Breast epithelium (tissue), 4 donors: Measurements from ENCODE around the gene NTRK3. TPM values are rescaled to one million over a fixed set of nuclear protein-coding genes. Genes with fewer than 3 reads are reported as not detected.

Source experiments
- DNase-seq, 2 donors: peaks; one replicate each; pipeline ENCODE4 v3.0.0-alpha.2; 2019; ENCODE audit warnings: low spot score in 2 of 2
- H3K27ac ChIP-seq, 2 donors: fragments of 200-600 bp; sonication (generic) in 1 of 2; one replicate each; pipeline ENCODE4 v1.5.1; 2016 to 2019; ENCODE audit warnings: mild to moderate bottlenecking in 1 of 2
- H3K27me3 ChIP-seq, 2 donors: fragments of 200-600 bp; sonication (generic) in 1 of 2; one replicate each; pipeline versions ENCODE4 v1.5.1 to v1.6.0; 2017 to 2019; ENCODE audit warnings: control low read depth in 1 of 2, mild to moderate bottlenecking in 1 of 2
- H3K36me3 ChIP-seq: fragments of 200-600 bp; one replicate; pipeline ENCODE4 v1.5.1; 2019
- H3K4me1 ChIP-seq, 2 donors: fragments of 200-600 bp; sonication (generic); one replicate each; pipeline ENCODE4 v1.5.1; 2016 to 2019; ENCODE audit warnings: control low read depth in 1 of 2
- H3K4me3 ChIP-seq, 3 donors: fragments of 200-600 bp; sonication (generic); 1 replicate in 2 of 3; 2 replicates in 1 of 3; pipeline ENCODE4 v1.5.1; 2016 to 2019; ENCODE audit warnings: mild to moderate bottlenecking in 3 of 3, moderate library complexity in 2 of 3
- H3K9me3 ChIP-seq, 2 donors: fragments of 200-600 bp; sonication (generic) in 1 of 2; one replicate each; pipeline ENCODE4 v1.5.1; 2016 to 2019; ENCODE audit warnings: control low read depth in 1 of 2
- POLR2A ChIP-seq: fragments of 450-650 bp; IDR thresholded peaks from one replicate; pipeline ENCODE4 v1.6.1; 2016; ENCODE audit warnings: antibody characterized with exemption, mild to moderate bottlenecking, moderate library complexity
- POLR2AphosphoS5 ChIP-seq, 3 donors: sonication (generic); formaldehyde crosslinking; IDR thresholded peaks; one replicate each; pipeline ENCODE4 v1.6.1; 2017; ENCODE audit warnings: antibody characterized with exemption in 3 of 3
- intact Hi-C: fragments of 100-400 bp; cut with DNase I; formaldehyde crosslinking; loops from one replicate; pipeline ENCODE4 v1.15.1; 2023; ENCODE audit warnings: low total_unique reads
- total RNA-seq, 3 donors: library from RNA; depleted of rRNA; stranded (reverse); fragments of >200 nt; gene quantifications; one replicate each; pipeline ENCODE4 v1.1.0, GENCODE V29; 2016
- TF ChIP-seq, protein P1 (sequence below), 3 donors: fragments of 450-650 bp; IDR thresholded peaks; one replicate each; pipeline ENCODE4 v1.5.1; 2016 to 2017; ENCODE audit warnings: antibody characterized with exemption in 3 of 3, mild to moderate bottlenecking in 3 of 3, moderate library complexity in 3 of 3

Gene NTRK3
- total RNA-seq, 3 donors from 2014 or later, result 1.9 to 23.6 (median 13.8) TPM

DNA sequence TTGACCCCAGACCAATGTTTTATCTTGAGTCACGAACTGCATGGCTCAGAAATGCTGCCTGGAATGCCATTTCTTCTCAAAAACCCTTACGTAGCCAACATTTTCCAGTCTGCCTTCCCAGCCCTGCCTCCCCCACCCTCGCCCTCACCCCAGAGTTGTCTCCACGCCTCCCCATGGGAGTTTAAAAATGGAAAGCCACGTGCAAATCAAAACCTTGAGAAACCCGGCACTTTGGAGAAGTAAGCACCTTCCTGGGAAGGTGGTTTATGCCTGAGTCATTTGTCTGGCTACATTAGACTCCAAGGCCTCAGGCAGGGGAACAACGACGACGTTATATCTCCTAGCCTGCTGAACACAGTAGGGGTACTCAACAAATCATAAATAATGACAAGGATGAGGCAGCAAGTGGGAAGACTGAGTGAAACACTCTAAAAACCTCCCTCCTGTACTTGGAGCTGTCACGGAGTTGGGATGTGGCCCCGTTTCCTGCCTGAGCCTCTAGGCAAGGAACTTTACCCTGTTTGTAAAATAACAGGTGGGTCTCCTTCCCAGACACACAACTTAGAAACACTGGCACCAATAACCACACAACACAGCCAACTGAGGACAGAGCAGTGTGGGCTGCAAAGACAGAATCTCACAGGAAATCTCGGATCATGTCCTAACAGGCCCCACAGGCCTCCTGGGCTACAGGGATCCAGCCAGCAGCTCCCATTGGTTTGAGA is 179.1 kb downstream of the NTRK3 start:
- H3K27ac ChIP-seq, result peak overlapping the region; percentile 41 to 50
- TF ChIP-seq, protein P1, sequence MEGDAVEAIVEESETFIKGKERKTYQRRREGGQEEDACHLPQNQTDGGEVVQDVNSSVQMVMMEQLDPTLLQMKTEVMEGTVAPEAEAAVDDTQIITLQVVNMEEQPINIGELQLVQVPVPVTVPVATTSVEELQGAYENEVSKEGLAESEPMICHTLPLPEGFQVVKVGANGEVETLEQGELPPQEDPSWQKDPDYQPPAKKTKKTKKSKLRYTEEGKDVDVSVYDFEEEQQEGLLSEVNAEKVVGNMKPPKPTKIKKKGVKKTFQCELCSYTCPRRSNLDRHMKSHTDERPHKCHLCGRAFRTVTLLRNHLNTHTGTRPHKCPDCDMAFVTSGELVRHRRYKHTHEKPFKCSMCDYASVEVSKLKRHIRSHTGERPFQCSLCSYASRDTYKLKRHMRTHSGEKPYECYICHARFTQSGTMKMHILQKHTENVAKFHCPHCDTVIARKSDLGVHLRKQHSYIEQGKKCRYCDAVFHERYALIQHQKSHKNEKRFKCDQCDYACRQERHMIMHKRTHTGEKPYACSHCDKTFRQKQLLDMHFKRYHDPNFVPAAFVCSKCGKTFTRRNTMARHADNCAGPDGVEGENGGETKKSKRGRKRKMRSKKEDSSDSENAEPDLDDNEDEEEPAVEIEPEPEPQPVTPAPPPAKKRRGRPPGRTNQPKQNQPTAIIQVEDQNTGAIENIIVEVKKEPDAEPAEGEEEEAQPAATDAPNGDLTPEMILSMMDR (IDR thresholded peaks at IDR 0.05), result no peak
- no peak for TF ChIP-seq POLR2AphosphoS5 (IDR thresholded peaks at IDR 0.05)
- TF ChIP-seq POLR2A, result no peak

DNA sequence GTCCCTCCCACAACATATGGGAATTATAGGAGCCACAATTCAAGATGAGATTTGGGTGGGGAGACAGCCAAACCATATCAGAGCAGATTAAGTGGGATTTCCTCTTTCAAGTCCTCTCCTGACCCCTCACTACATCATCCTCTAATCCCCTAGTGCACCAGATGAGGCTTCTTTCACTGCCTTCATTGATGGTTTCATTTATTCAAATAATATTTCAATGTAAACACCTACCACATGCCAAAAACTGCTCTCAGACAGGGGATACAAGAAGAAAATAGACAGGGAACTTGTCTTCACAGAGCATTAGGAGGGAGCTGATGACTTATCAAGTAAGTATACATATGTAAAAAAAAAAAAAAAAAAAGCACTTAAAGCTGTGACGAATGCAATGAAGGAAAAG is 180.2 kb downstream of the NTRK3 start:
- Histone ChIP-seq H3K9me3 (no peaks in the 10 kb centered on the region), H3K27ac (no peak overlapping the region), H3K27me3 (no peaks in the 10 kb centered on the region), H3K4me1 (no peaks in the 10 kb centered on the region), H3K4me3 (no peak overlapping the region), H3K36me3 (no peaks in the 10 kb centered on the region)
- intact Hi-C loops, result no loop called here
- TF ChIP-seq POLR2AphosphoS5 (IDR thresholded peaks at IDR 0.05), result no peak
- TF ChIP-seq, protein P1 (IDR thresholded peaks at IDR 0.05), result no peak
- no peak for TF ChIP-seq POLR2A
- no peak for DNase-seq

More for the DNA sequence above, 179.1 kb downstream of the NTRK3 start:
- no peaks in the 10 kb centered on the region for H3K27me3 ChIP-seq
- H3K36me3 ChIP-seq, result no peaks in the 10 kb centered on the region
- no peaks in the 10 kb centered on the region for H3K4me1 ChIP-seq
- intact Hi-C loops, result no loop called here
- H3K9me3 ChIP-seq, result no peaks in the 10 kb centered on the region
- no peak overlapping the region for H3K4me3 ChIP-seq
- peak in 1 of 2 donors; percentile 28 for DNase-seq

DNA sequence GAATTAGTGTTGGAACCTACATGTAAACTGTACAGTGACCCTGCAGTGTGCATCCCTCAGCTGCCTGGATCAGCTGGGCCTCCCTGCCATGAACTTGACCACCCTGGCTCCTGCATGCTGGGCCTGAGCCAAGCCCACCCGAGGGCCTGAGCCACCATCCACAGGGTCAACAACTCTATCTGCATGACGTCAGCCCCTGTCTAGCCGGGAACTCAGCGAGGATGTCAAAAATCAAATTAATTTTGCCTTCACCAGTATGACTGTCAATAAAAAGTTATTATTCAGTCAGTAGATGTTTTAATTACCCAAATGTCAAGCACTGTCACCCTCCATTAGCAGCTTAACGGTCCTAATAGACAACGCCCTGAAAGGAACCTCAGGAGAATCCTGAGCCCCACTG is 181.4 kb downstream of the NTRK3 start:
- TF ChIP-seq, protein P1 (IDR thresholded peaks at IDR 0.05), result no peak
- TF ChIP-seq POLR2A (no peak), POLR2AphosphoS5 (IDR thresholded peaks at IDR 0.05) (no peak)
- no peaks in the 10 kb centered on the region for H3K27me3 ChIP-seq
- H3K4me3 ChIP-seq, result no peak overlapping the region
- H3K4me1 ChIP-seq, result no peaks in the 10 kb centered on the region
- intact Hi-C loops, result no loop called here
- H3K9me3 ChIP-seq, result no peaks in the 10 kb centered on the region
- H3K36me3 ChIP-seq, result no peaks in the 10 kb centered on the region
- H3K27ac ChIP-seq, result no peak overlapping the region
- DNase-seq, result no peak

DNA sequence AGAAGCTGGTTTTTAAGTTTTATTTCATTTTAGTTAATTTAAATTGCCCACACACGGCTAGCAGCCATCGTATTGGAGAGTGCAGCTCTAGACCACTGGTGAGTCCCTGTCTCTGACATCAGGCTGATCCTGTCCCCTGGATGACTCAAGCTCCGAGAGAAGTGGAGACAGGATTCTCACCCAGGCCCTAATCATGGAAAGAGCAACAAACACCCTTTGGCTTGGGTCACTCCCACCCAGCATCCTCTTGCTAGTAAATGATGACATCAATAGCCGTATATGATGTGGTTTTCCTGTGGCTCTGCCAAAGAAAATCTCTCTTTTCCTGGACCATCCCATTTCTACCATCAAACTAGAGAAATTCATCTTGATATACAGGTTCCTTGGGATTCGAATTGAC is 182.2 kb downstream of the NTRK3 start:
- no peak overlapping the region for H3K4me3 ChIP-seq
- H3K27me3 ChIP-seq, result no peaks in the 10 kb centered on the region
- no peak overlapping the region for H3K27ac ChIP-seq
- no peaks in the 10 kb centered on the region for H3K4me1 ChIP-seq
- no peaks in the 10 kb centered on the region for H3K36me3 ChIP-seq
- intact Hi-C loops, result loop anchor here (5.0 kb wide), 1 partner anchor 148 kb away; no protein-coding TSS in a partner anchor
- H3K9me3 ChIP-seq, result no peaks in the 10 kb centered on the region
- TF ChIP-seq, protein P1 (IDR thresholded peaks at IDR 0.05), result no peak
- no peak for TF ChIP-seq POLR2A
- no peak for TF ChIP-seq POLR2AphosphoS5 (IDR thresholded peaks at IDR 0.05)
- DNase-seq, result no peak

DNA sequence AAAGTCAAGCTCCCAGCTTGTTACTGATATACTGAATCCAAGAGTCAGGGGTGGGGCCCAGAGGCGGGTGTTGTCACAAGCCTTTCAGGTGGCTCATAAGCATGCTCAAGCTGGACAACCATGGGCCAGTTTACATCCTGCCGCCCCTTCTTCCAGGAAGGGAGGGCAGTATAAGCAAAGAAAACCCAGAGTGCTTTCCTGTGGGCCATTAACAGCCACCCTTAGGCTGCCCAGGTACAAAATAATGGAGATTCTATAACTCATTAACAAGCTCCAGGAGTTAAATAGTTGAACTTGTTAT is 183.2 kb downstream of the NTRK3 start:
- Histone ChIP-seq H3K4me1 (no peaks in the 10 kb centered on the region), H3K9me3 (no peaks in the 10 kb centered on the region), H3K4me3 (no peak overlapping the region), H3K27me3 (no peaks in the 10 kb centered on the region), H3K36me3 (no peaks in the 10 kb centered on the region), H3K27ac (no peak overlapping the region)
- no peak for DNase-seq
- no peak for TF ChIP-seq POLR2A
- TF ChIP-seq, protein P1 (IDR thresholded peaks at IDR 0.05), result no peak
- no peak for TF ChIP-seq POLR2AphosphoS5 (IDR thresholded peaks at IDR 0.05)
- intact Hi-C loops, result loop anchor here (5.0 kb wide), 1 partner anchor 149 kb away; no protein-coding TSS in a partner anchor
